ENCODE data around the gene MIER2. TPM values are rescaled to one million over a fixed set of nuclear protein-coding genes. Genes with fewer than 3 reads are reported as not detected.

The MIER2 gene
- total and polyA plus RNA-seq, 2 donors from 2014 or later: 18.4 to 23.4 TPM

- Histone ChIP-seq H3K27ac (ENCODE audit: low read depth in 2 of 2, low read length in 2 of 2) (no peak overlapping the region), H3K4me3 (ENCODE audit: low read length in 3 of 3) (no peak overlapping the region), H3K36me3 (ENCODE audit: control insufficient read depth in 2 of 3, insufficient read depth in 3 of 3, low read length in 3 of 3) (no peaks in the 10 kb centered on the region), H3K4me1 (ENCODE audit: control insufficient read depth in 2 of 3, insufficient read depth in 2 of 3, low read depth in 1 of 3, low read length in 3 of 3) (peaks cover 0 to 5% (median 0%) of the 10 kb centered on the region in 3 donors), H3K9ac (ENCODE audit: low read length in 3 of 3) (no peak overlapping the region), H3K9me3 (ENCODE audit: control insufficient read depth in 2 of 3, insufficient read depth in 1 of 3, low read length in 3 of 3) (no peaks in the 10 kb centered on the region), H3K27me3 (ENCODE audit: control insufficient read depth, insufficient read depth, low read length) (no peaks in the 10 kb centered on the region)
- intact Hi-C loops (cut with DNase I): no loop called here
- FAIRE-seq (no peak), DNase-seq (peak in 1 of 5 donors; percentile 36)
- no peak for TF ChIP-seq CTCF (IDR thresholded peaks at IDR 0.05; ENCODE audit: borderline replicate concordance, extremely low read depth, insufficient read depth)
Measured at GRCh38 chr19:369256-369655, 24.7 kb upstream of the MIER2 start.

- TF ChIP-seq CTCF (IDR thresholded peaks at IDR 0.05; ENCODE audit: borderline replicate concordance, extremely low read depth, insufficient read depth): no peak
- intact Hi-C loops (cut with DNase I): no loop called here
- no peak for FAIRE-seq
- H3K27me3 ChIP-seq (ENCODE audit: control insufficient read depth, insufficient read depth, low read length): no peaks in the 10 kb centered on the region
- peaks cover 0 to 5% (median 0%) of the 10 kb centered on the region in 3 donors for H3K4me1 ChIP-seq (ENCODE audit: control insufficient read depth in 2 of 3, insufficient read depth in 2 of 3, low read depth in 1 of 3, low read length in 3 of 3)
- H3K36me3 ChIP-seq (ENCODE audit: control insufficient read depth in 2 of 3, insufficient read depth in 3 of 3, low read length in 3 of 3): no peaks in the 10 kb centered on the region
- no peak overlapping the region for H3K4me3 ChIP-seq (ENCODE audit: low read length in 3 of 3)
- H3K27ac ChIP-seq (ENCODE audit: low read depth in 2 of 2, low read length in 2 of 2): no peak overlapping the region
- no peak overlapping the region for H3K9ac ChIP-seq (ENCODE audit: low read length in 3 of 3)
- peak in 2 of 5 donors; percentile 10 to 66 for DNase-seq
- no peaks in the 10 kb centered on the region for H3K9me3 ChIP-seq (ENCODE audit: control insufficient read depth in 2 of 3, insufficient read depth in 1 of 3, low read length in 3 of 3)
Measured at GRCh38 chr19:368630-369024, 24.0 kb upstream of the MIER2 start.

- intact Hi-C loops (cut with DNase I): no loop called here
- no peak for TF ChIP-seq CTCF (IDR thresholded peaks at IDR 0.05; ENCODE audit: borderline replicate concordance, extremely low read depth, insufficient read depth)
- H3K9ac ChIP-seq (ENCODE audit: low read length in 3 of 3): no peak overlapping the region
- H3K4me3 ChIP-seq (ENCODE audit: low read length in 3 of 3): no peak overlapping the region
- DNase-seq (peak in 4 of 5 donors; percentile 14 to 79 (median 68)), FAIRE-seq (no peak)
- no peaks in the 10 kb centered on the region for H3K36me3 ChIP-seq (ENCODE audit: control insufficient read depth in 2 of 3, insufficient read depth in 3 of 3, low read length in 3 of 3)
- H3K9me3 ChIP-seq (ENCODE audit: control insufficient read depth in 2 of 3, insufficient read depth in 1 of 3, low read length in 3 of 3): no peaks in the 10 kb centered on the region
- no peak overlapping the region for H3K27ac ChIP-seq (ENCODE audit: low read depth in 2 of 2, low read length in 2 of 2)
- H3K4me1 ChIP-seq (ENCODE audit: control insufficient read depth in 2 of 3, insufficient read depth in 2 of 3, low read depth in 1 of 3, low read length in 3 of 3): peaks cover 0 to 5% (median 0%) of the 10 kb centered on the region in 3 donors
- H3K27me3 ChIP-seq (ENCODE audit: control insufficient read depth, insufficient read depth, low read length): no peaks in the 10 kb centered on the region
Measured at GRCh38 chr19:367963-368629, 23.5 kb upstream of the MIER2 start.

Data from kidney (tissue), 14 donors.